Activated naive CD4-positive, alpha-beta T cell (primary cell): ENCODE measurements around the gene CHN1.

Source experiments
- DNase-seq, 4 experiments: peaks; one replicate each; lab custom pipeline; 2025; lab: John Stamatoyannopoulos, UW

The CHN1 gene

GRCh38 chr2:175004980-175005732 is at the start of gene CHN1:
CHN1 (minus strand) TSS chr2:175005381; CDS start chr2:175004912, 469 bp downstream.
- peak; percentile 15 to 64 (median 29) for DNase-seq

- DNase-seq: no peak
Observed at GRCh38 chr2:175054340-175054739, 49.2 kb upstream of the CHN1 start.

- DNase-seq: no peak
Observed at GRCh38 chr2:175049661-175050060, 44.5 kb upstream of the CHN1 start.

- DNase-seq: no peak
Observed at GRCh38 chr2:175048275-175048674, 43.1 kb upstream of the CHN1 start.

GRCh38 chr2:175039490-175039889 is 34.3 kb upstream of the CHN1 start:
- no peak for DNase-seq

- DNase-seq: no peak
Observed at GRCh38 chr2:175039031-175039430, 33.9 kb upstream of the CHN1 start.

GRCh38 chr2:175037941-175038340 is 32.8 kb upstream of the CHN1 start:
- DNase-seq: no peak

- DNase-seq: no peak
Observed at GRCh38 chr2:175036582-175037018, 31.4 kb upstream of the CHN1 start.

GRCh38 chr2:175035806-175036205 is 30.6 kb upstream of the CHN1 start:
- DNase-seq: no peak

GRCh38 chr2:175034716-175035115 is 29.5 kb upstream of the CHN1 start:
- no peak for DNase-seq

- no peak for DNase-seq
Observed at GRCh38 chr2:175030380-175031271, 25.4 kb upstream of the CHN1 start.

GRCh38 chr2:175027755-175028154 is 22.6 kb upstream of the CHN1 start:
- DNase-seq: no peak

- DNase-seq: no peak
Observed at GRCh38 chr2:175026385-175026784, 21.2 kb upstream of the CHN1 start.

- no peak for DNase-seq
Observed at GRCh38 chr2:175025946-175026345, 20.8 kb upstream of the CHN1 start.

GRCh38 chr2:175025233-175025632 is 20.1 kb upstream of the CHN1 start:
- no peak for DNase-seq

GRCh38 chr2:175022923-175023322 is 17.7 kb upstream of the CHN1 start:
- DNase-seq: no peak

GRCh38 chr2:175019566-175020327 is 14.6 kb upstream of the CHN1 start:
- no peak for DNase-seq

GRCh38 chr2:175017618-175018414 is 12.6 kb upstream of the CHN1 start:
- DNase-seq: no peak

GRCh38 chr2:175015340-175015739 is 10.2 kb upstream of the CHN1 start:
- DNase-seq: no peak

- no peak for DNase-seq
Observed at GRCh38 chr2:175012516-175012915, 7.3 kb upstream of the CHN1 start.

GRCh38 chr2:175011505-175011904 is 6.3 kb upstream of the CHN1 start:
- DNase-seq: no peak
